H1 (cell line): ENCODE measurements around the gene RASGRP3. TPM values are rescaled to one million over a fixed set of nuclear protein-coding genes. Genes with fewer than 3 reads are reported as not detected.

Experiments
- CTCF ChIA-PET: fragments of 300-600 bp; sonication (Branson Sonifier 250); formaldehyde crosslinking; loops from one replicate; lab custom pipeline; 2021; ENCODE audit not compliant: partially characterized antibody; lab: Charles Lee
- POLR2A ChIA-PET: fragments of 300-600 bp; sonication (Branson Sonifier 250); formaldehyde crosslinking; loops from one replicate; lab custom pipeline; 2021; ENCODE audit warnings: inconsistent platforms; ENCODE audit not compliant: partially characterized antibody; lab: Charles Lee
- DNase-seq, 2 experiments: peaks; one replicate each; pipeline versions ENCODE4 v3.0.0 to v3.0.0-alpha.2; 2010 to 2022; ENCODE audit warnings: low spot score in 2 of 2, low read depth in 1 of 2, mixed read lengths in 1 of 2
- FAIRE-seq: peaks from 2 replicates; lab custom pipeline; 2011; peaks lifted over from hg19 to GRCh38; lab: Jason Lieb, UNC
- H2AFZ ChIP-seq: 2 replicates; pipeline ENCODE4 v1.8.1; 2012; ENCODE audit warnings: low read length, inconsistent platforms
- H2AK5ac ChIP-seq: 2 replicates; pipeline ENCODE4 v1.6.1; 2013; ENCODE audit warnings: low read depth, low read length
- H2BK120ac ChIP-seq: replicated peaks from 2 replicates; pipeline ENCODE3; 2013; ENCODE audit warnings: low read depth, low read length, inconsistent platforms
- H2BK12ac ChIP-seq: 2 replicates; pipeline ENCODE4 v1.6.1; 2013; ENCODE audit warnings: low read depth, low read length
- H2BK15ac ChIP-seq: 2 replicates; pipeline ENCODE4 v1.6.1; 2013; ENCODE audit warnings: low read length
- H2BK20ac ChIP-seq: 2 replicates; pipeline ENCODE4 v1.6.1; 2013; ENCODE audit warnings: low read length
- H2BK5ac ChIP-seq: 2 replicates; pipeline ENCODE4 v1.6.1; 2013; ENCODE audit warnings: low read depth, low read length
- H3K14ac ChIP-seq: 2 replicates; pipeline ENCODE4 v1.6.1; 2013; ENCODE audit warnings: inconsistent platforms; ENCODE audit not compliant: insufficient read length
- H3K18ac ChIP-seq: 2 replicates; pipeline ENCODE4 v1.6.1; 2013; ENCODE audit warnings: low read length; ENCODE audit errors: extremely low read depth
- H3K23ac ChIP-seq: 2 replicates; pipeline ENCODE4 v1.6.1; 2013; ENCODE audit warnings: inconsistent platforms; ENCODE audit not compliant: insufficient read length
- H3K23me2 ChIP-seq: 2 replicates; pipeline ENCODE4 v1.6.1; 2013; ENCODE audit warnings: low read depth, low read length
- H3K27ac ChIP-seq: 2 replicates; pipeline ENCODE4 v1.6.1; 2011; ENCODE audit warnings: low read depth, low read length, inconsistent platforms
- H3K27me3 ChIP-seq, 4 experiments: replicated peaks in 1 of 4; 1 replicate in 1 of 4; 2 replicates in 3 of 4; pipeline versions ENCODE4 v1.6.1 to v1.8.1; 2011 to 2013; ENCODE audit warnings: low read length in 3 of 4, mild to moderate bottlenecking in 3 of 4, inconsistent platforms in 2 of 4, mixed read lengths in 2 of 4, moderate library complexity in 1 of 4; ENCODE audit not compliant: control insufficient read depth in 3 of 4, insufficient read depth in 3 of 4; ENCODE audit errors: extremely low read depth in 1 of 4
- H3K36me3 ChIP-seq, 4 experiments: 2 replicates each; pipeline versions ENCODE4 v1.6.1 to v1.8.1; 2011 to 2013; ENCODE audit warnings: mild to moderate bottlenecking in 4 of 4, low read length in 3 of 4, moderate library complexity in 2 of 4, control low read depth in 1 of 4, inconsistent platforms in 1 of 4; ENCODE audit not compliant: insufficient read depth in 4 of 4, control insufficient read depth in 2 of 4
- H3K4ac ChIP-seq: replicated peaks from 2 replicates; pipeline ENCODE3; 2013; ENCODE audit warnings: low read length, low read depth, mixed read lengths, inconsistent platforms; ENCODE audit not compliant: insufficient read length
- H3K4me1 ChIP-seq, 4 experiments: replicated peaks in 1 of 4; 1 replicate in 1 of 4; 2 replicates in 3 of 4; pipeline versions ENCODE4 v1.6.1 to v1.8.1; 2011 to 2013; ENCODE audit warnings: low read length in 3 of 4, inconsistent platforms in 2 of 4, mixed read lengths in 1 of 4; ENCODE audit not compliant: insufficient read depth in 4 of 4, control insufficient read depth in 3 of 4
- H3K4me2 ChIP-seq, 2 experiments: 2 replicates each; pipeline versions ENCODE4 v1.6.1 to v1.8.1; 2011 to 2013; ENCODE audit warnings: low read depth in 2 of 2, low read length in 2 of 2, control low read depth in 1 of 2, inconsistent platforms in 1 of 2, mild to moderate bottlenecking in 1 of 2; ENCODE audit not compliant: insufficient read depth in 1 of 2
- H3K4me3 ChIP-seq, 4 experiments: fragments of 200-600, 300-600 bp in 1 of 4; sonication (generic), shearing (Covaris generic), sonication (Bioruptor Twin) in 1 of 4; 2 replicates each; pipeline versions ENCODE4 v1.5.1 to v1.8.1; 2011 to 2016; ENCODE audit warnings: low read length in 4 of 4, low read depth in 3 of 4, control low read depth in 2 of 4, inconsistent platforms in 2 of 4, mild to moderate bottlenecking in 2 of 4, mixed read lengths in 1 of 4, moderate library complexity in 1 of 4; ENCODE audit not compliant: insufficient read depth in 2 of 4; ENCODE audit errors: extremely low read depth in 1 of 4
- H3K56ac ChIP-seq: replicated peaks from 2 replicates; pipeline ENCODE3; 2013; ENCODE audit warnings: low read depth, mild to moderate bottlenecking, mixed read lengths, low read length, inconsistent platforms; ENCODE audit not compliant: insufficient read length
- H3K79me1 ChIP-seq: 2 replicates; pipeline ENCODE4 v1.6.1; 2013; ENCODE audit warnings: low read depth, low read length, control low read depth
- H3K79me2 ChIP-seq, 2 experiments: 2 replicates each; pipeline versions ENCODE4 v1.6.1 to v1.8.1; 2012 to 2013; ENCODE audit warnings: low read length in 2 of 2, mild to moderate bottlenecking in 2 of 2, inconsistent platforms in 1 of 2; ENCODE audit not compliant: insufficient read depth in 2 of 2, control insufficient read depth in 1 of 2
- H3K9ac ChIP-seq, 4 experiments: replicated peaks in 1 of 4; 1 replicate in 1 of 4; 2 replicates in 3 of 4; pipeline versions ENCODE4 v1.6.1 to v1.8.1; 2011 to 2013; ENCODE audit warnings: low read depth in 3 of 4, low read length in 3 of 4, control low read depth in 2 of 4, mild to moderate bottlenecking in 2 of 4, moderate library complexity in 2 of 4, inconsistent platforms in 1 of 4; ENCODE audit errors: extremely low read depth in 1 of 4
- H3K9me3 ChIP-seq, 2 experiments: 2 replicates each; pipeline versions ENCODE4 v1.6.1 to v1.8.1; 2012 to 2013; ENCODE audit warnings: mild to moderate bottlenecking in 2 of 2, moderate library complexity in 2 of 2, control low read depth in 1 of 2, inconsistent platforms in 1 of 2, low read depth in 1 of 2, low read length in 1 of 2, mixed read lengths in 1 of 2; ENCODE audit not compliant: insufficient read depth in 2 of 2
- H4K20me1 ChIP-seq, 2 experiments: replicated peaks in 1 of 2; 2 replicates each; pipeline versions ENCODE3 to v1.8.1; 2011 to 2013; ENCODE audit warnings: inconsistent platforms in 2 of 2, low read length in 2 of 2, mild to moderate bottlenecking in 1 of 2; ENCODE audit not compliant: insufficient read depth in 2 of 2, control insufficient read depth in 1 of 2
- H4K5ac ChIP-seq: 2 replicates; pipeline ENCODE4 v1.6.1; 2013; ENCODE audit warnings: low read length, low read depth, mixed read lengths, inconsistent platforms; ENCODE audit not compliant: insufficient read length
- H4K8ac ChIP-seq: 2 replicates; pipeline ENCODE4 v1.8.0; 2013; ENCODE audit warnings: mild to moderate bottlenecking, moderate library complexity, low read length, inconsistent platforms; ENCODE audit not compliant: insufficient read depth; ENCODE audit errors: extremely low read depth
- H4K91ac ChIP-seq: replicated peaks from 2 replicates; pipeline ENCODE3; 2013; ENCODE audit warnings: low read length, mixed read lengths, inconsistent platforms; ENCODE audit not compliant: insufficient read length
- ATF2 ChIP-seq: IDR thresholded peaks from 2 replicates; pipeline ENCODE4 v1.6.1; 2012; ENCODE audit warnings: low read length, inconsistent platforms
- CBX8 ChIP-seq: fragments of 300-800, 300-1000 bp; sonication (generic); IDR thresholded peaks from 2 replicates; pipeline ENCODE4 v1.7.1; 2016; ENCODE audit warnings: low read depth, low read length, borderline replicate concordance
- CHD2 ChIP-seq: IDR thresholded peaks from 2 replicates; pipeline ENCODE4 v1.6.1; 2012; ENCODE audit warnings: low read length, improper control_type of control experiment
- GTF2F1 ChIP-seq: IDR thresholded peaks from 2 replicates; pipeline ENCODE4 v1.6.1; 2012; ENCODE audit warnings: low read depth, low read length, improper control_type of control experiment, borderline replicate concordance
- JUN ChIP-seq: IDR thresholded peaks from 2 replicates; pipeline ENCODE4 v1.6.1; 2011; ENCODE audit warnings: low read depth, mild to moderate bottlenecking, improper control_type of control experiment, low read length
- POLR2A ChIP-seq, 2 experiments: IDR thresholded peaks; 1 replicate in 1 of 2; 2 replicates in 1 of 2; pipeline ENCODE4 v1.6.1; 2011; ENCODE audit warnings: low read depth in 2 of 2, low read length in 2 of 2, mild to moderate bottlenecking in 2 of 2; ENCODE audit errors: control extremely low read depth in 1 of 2
- RBBP5 ChIP-seq: IDR thresholded peaks from 2 replicates; pipeline ENCODE4 v1.7.1; 2012; ENCODE audit warnings: low read depth, mild to moderate bottlenecking, inconsistent platforms, low read length, moderate library complexity, borderline replicate concordance
- TAF1 ChIP-seq: IDR thresholded peaks from 2 replicates; pipeline ENCODE4 v1.6.1; 2011; ENCODE audit warnings: mild to moderate bottlenecking, low read depth, low read length
- TAF7 ChIP-seq: optimal IDR thresholded peaks from 2 replicates; pipeline ENCODE3; 2011; ENCODE audit warnings: low read depth, mild to moderate bottlenecking, inconsistent platforms, low read length, moderate library complexity, borderline replicate concordance
- ZNF274 ChIP-seq: IDR thresholded peaks from 2 replicates; pipeline ENCODE4 v1.7.0; 2012; ENCODE audit warnings: low read length, borderline replicate concordance; ENCODE audit errors: extremely low read depth
- WGBS, 2 experiments: shearing (Covaris generic) in 1 of 2; methylation state at CpG; one replicate each; pipeline versions ENCODE4 v1.1.6 to v1.1.7; 2013 to 2015; ENCODE audit warnings: low lambda C conversion rate in 2 of 2, mixed read lengths in 2 of 2, inconsistent platforms in 1 of 2, low coverage in 1 of 2, missing lambda C conversion rate in 1 of 2; ENCODE audit not compliant: insufficient replicate concordance in 2 of 2, insufficient coverage in 1 of 2, insufficient read length in 1 of 2; ENCODE audit errors: extremely low coverage in 1 of 2, missing lambda C conversion rate in 1 of 2; 5-methylcytosine and 5-hydroxymethylcytosine counted together
- polyA plus RNA-seq, 7 experiments: library from polyadenylated mRNA; depleted of rRNA in 3 of 7; stranded (reverse) in 5 of 7; unstranded in 2 of 7; fragments of >200 nt in 5 of 7; fragments of 200-250 nt in 2 of 7; gene quantifications; 1 replicate in 5 of 7; 2 replicates in 1 of 7; 4 replicates in 1 of 7; pipeline versions ENCODE4 v1.2.1 to v1.2.3, GENCODE V29; 2011 to 2013; ENCODE audit warnings: missing spikeins in 2 of 7, mixed read lengths in 2 of 7
- total RNA-seq: library from RNA; stranded (reverse); fragmentation: NEBNext Ultra II Directional; extraction: Animal tissue kit (Norgen Biotek cat#: 25700); gene quantifications from 2 replicates; pipeline ENCODE4 v1.2.1, GENCODE V29; 2021

The RASGRP3 gene
- total and polyA plus RNA-seq, 2 of the 8 experiments (the other 6 are each of a cell fraction or from before 2014, with no cell fraction given) = 0.06 TPM; not detected in 1

DNA sequence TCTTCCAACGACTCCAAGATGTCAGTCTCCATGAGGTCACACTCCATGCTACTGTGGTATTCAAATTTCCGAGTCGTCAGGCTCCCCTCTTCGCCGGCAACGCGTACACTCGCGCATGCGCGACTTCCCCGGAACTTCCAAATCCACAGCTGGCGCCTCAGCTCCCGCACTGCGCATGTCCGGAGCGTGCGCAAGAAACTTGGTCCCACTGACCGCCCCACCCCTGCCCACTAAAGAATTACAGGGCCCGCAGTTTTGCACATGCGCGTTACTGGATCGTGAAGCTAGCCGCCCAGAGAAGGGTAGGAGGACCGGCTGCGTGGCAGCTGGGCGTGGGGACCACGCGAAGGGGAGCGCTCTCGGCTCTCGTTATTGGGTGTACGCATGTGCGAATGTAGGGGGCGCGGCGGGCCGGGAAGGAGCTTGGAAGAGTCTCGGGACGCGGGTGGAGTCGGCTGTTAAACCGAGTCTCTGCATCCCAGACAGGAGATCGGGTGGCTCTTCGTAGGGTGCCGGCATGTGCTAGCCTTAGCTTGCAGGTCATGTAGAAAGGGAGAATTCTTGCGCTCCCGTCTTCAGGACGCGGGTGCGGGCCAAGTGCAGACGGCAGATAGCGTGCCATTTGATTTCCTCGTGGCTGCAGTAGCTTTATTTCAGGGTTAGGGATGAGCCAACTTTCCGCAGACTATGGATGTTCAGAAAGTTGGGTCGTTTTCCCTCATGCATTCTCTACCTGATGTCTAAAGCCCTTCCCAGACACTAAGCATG is 122.9 kb downstream of the RASGRP3 start, which contains the start of gene FAM98A:
TSS of gene FAM98A (minus strand) at position 125 of the 768 bp plus-strand sequence. CDS start at position 47, 78 bp downstream.
- peaks cover 2 to 12% (median 7%) of the 10 kb centered on the region in 4 experiments; a peak in 6 of 7 replicates for H3K4me1 ChIP-seq
- peaks cover 0 to 9% (median 1%) of the 10 kb centered on the region in 4 experiments; a peak in 3 of 8 replicates for H3K36me3 ChIP-seq
- peak within 1 kb of the TSS; percentile 85 to 94 for H3K4me2 ChIP-seq
- FAIRE-seq (no peak), DNase-seq (peak; percentile 94 to 96)
- H3K23me2 ChIP-seq = peaks cover 10% of the 10 kb centered on the region
- peak within 1 kb of the TSS; percentile 41 for H3K4ac ChIP-seq
- peak within 1 kb of the TSS; percentile 60 for H4K5ac ChIP-seq
- no peaks in the 10 kb centered on the region; the same call in 1 of the 2 replicates for H3K79me1 ChIP-seq
- WGBS, 2 experiments = 2% methylated on average over 56 of the region's 56 CpGs; no CpG with 5 or more reads in 1 of the 2 experiments
- no peak within 1 kb of the TSS for H2BK20ac ChIP-seq
- peak within 1 kb of the TSS; percentile 79 for H3K18ac ChIP-seq
- H2BK15ac ChIP-seq = no peak within 1 kb of the TSS
- peak within 1 kb of the TSS; percentile 70 for H3K56ac ChIP-seq
- ChIA-PET POLR2A (interaction anchor here (1.0 to 1.9 kb wide), 8 partner anchors 9 to 58 kb away, joined by 3 to 10 read pairs (median 3); no protein-coding TSS in a partner anchor), CTCF (interaction anchor here (0.6 to 2.1 kb wide), 5 partner anchors 16 to 387 kb away, joined by 3 to 9 read pairs (median 3); no protein-coding TSS in a partner anchor)
- H3K79me2 ChIP-seq = peaks cover 0 to 59% of the 10 kb centered on the region in 2 experiments; a peak in 2 of 4 replicates
- peak within 1 kb of the TSS; percentile 4 for H4K91ac ChIP-seq
- no peak within 1 kb of the TSS for H2BK120ac ChIP-seq
- H2BK12ac ChIP-seq = no peak within 1 kb of the TSS
- H3K9ac ChIP-seq = peak within 1 kb of the TSS in 3 of 4 experiments; percentile 64 to 70 (median 67); a peak in 6 of 7 replicates
- peak within 1 kb of the TSS; percentile 45 for H2AFZ ChIP-seq
- H3K27me3 ChIP-seq = no peaks in the 10 kb centered on the region
- H3K23ac ChIP-seq = no peak within 1 kb of the TSS
- H2AK5ac ChIP-seq = no peak within 1 kb of the TSS
- H3K14ac ChIP-seq = no peak within 1 kb of the TSS
- H3K4me3 ChIP-seq = peak within 1 kb of the TSS; percentile 78 to 84 (median 82)
- 0 out of 2 replicates have a peak within 1 kb of the TSS, but pooled peaks have one; percentile 54 for H4K8ac ChIP-seq
- H3K9me3 ChIP-seq = no peaks in the 10 kb centered on the region
- no peaks in the 10 kb centered on the region for H4K20me1 ChIP-seq
- peak within 1 kb of the TSS; percentile 82; the same call in 1 of the 2 replicates for H2BK5ac ChIP-seq
- H3K27ac ChIP-seq = peak within 1 kb of the TSS; percentile 64; the same call in 1 of the 2 replicates
- TF ChIP-seq JUN = no peak
- TF ChIP-seq POLR2A (IDR thresholded peaks at IDR 0.05; ENCODE audit: control extremely low read depth in 1 of 2, low read depth in 2 of 2, low read length in 2 of 2) = no peak
- no peak for TF ChIP-seq CBX8
- no peak for TF ChIP-seq TAF1
- no peak for TF ChIP-seq ZNF274
- no peak for TF ChIP-seq GTF2F1
- no peak; the same call in 1 of the 2 replicates for TF ChIP-seq CHD2
- no peak for TF ChIP-seq RBBP5
- TF ChIP-seq ATF2 = no peak
- no peak for TF ChIP-seq TAF7
